HPDE6-E6E7 (cell line): ENCODE data around the gene EID2B.

Experiments
- DNase-seq: peaks from one replicate; pipeline ENCODE4 v3.0.0; 2011; ENCODE audit warnings: missing footprints; ENCODE audit errors: extremely low spot score

The EID2B gene, protein sequence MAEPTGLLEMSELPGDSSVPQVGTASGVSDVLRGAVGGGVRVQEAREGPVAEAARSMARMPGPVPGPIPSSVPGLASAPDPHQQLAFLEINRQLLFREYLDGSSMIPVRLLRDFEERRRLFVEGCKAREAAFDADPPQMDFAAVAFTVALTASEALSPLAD

DNA sequence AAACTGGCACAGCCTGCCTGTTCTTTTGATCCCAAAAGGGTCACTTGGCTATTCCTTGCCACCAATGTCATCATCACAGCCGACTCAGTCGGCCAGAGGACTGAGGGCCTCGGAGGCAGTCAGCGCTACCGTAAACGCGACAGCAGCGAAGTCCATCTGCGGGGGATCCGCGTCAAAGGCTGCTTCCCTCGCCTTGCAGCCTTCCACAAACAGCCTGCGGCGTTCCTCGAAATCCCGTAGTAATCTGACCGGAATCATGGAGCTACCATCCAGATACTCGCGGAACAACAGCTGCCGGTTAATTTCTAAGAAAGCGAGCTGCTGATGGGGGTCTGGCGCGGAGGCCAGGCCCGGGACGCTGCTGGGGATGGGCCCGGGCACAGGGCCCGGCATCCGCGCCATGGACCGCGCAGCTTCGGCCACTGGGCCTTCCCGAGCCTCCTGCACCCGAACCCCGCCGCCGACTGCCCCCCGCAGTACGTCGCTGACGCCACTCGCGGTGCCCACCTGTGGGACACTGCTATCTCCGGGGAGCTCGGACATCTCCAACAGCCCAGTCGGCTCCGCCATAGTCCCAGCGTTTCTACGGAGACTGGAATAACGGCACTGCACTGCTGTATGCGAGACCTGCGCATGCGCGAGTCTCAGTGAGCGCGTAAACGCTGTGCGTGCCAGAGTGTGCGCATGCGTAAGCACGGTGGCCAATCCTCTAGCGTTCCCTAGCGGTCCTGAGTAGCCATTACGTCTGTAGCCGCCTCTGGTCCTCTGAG, at the start of gene EID2B:
Gene EID2B (minus strand): TSS at position 620 of the 770 bp plus-strand sequence. CDS start 50 bp downstream, at position 570.
- DNase-seq, result peak; percentile 97

DNA sequence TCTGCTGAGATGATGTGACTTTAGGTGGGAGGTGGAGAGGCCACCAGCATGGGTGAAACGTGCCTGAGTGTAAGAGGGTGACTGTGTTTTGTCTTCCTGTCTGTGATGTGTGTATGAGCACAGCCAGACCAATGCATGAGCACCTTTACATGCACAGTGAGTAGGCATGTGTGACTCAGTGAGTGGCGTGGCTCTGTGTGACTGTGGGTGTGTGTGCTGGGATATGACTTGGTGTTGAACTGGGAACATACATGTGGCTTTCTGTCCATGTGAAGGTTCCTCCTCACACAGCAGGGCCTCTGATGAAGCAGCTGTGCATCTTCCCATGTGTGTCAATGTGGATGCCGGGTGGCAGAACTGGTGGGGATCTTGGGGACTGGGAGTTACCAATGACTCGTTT, 49.8 kb upstream of the EID2B start:
- DNase-seq, result no peak

DNA sequence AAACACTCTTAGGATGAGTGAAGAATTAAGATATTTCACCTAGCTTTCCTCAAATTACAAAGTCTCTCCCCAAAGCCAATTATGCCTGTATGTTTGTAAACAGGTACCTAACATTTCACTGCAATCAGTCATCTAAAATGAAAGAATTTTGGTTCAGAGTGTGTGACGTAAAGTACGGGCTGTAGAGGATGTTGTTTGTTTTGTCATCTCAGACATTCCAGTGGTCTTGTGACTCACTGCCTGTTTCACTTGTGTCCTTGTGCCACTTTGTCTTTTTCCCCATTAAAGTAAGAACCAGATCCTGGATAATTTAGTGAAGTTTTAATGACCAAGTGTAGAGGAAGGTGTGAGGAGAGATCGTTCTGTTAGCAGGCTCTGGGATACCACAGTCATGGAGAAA, 36.0 kb upstream of the EID2B start:
- DNase-seq, result no peak

DNA sequence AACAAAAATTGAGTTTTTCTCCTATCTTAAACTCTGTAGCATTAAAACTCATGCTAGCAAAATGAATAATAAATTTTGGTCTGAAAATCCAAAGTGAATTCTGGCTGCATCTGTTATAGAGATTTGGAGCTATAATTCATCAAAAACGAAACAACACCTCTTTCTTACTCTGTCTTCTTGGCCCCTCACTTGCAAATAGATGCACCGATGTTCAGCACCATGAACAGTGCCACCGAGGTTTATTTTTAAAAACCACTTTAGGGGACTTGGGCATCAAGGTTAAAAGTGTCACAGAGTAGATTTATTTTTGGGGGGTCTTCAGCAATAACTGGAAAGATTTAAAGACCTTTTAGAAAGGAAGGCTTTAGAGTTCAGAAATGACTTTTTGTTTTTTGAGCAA, 33.4 kb upstream of the EID2B start:
- DNase-seq, result no peak

DNA sequence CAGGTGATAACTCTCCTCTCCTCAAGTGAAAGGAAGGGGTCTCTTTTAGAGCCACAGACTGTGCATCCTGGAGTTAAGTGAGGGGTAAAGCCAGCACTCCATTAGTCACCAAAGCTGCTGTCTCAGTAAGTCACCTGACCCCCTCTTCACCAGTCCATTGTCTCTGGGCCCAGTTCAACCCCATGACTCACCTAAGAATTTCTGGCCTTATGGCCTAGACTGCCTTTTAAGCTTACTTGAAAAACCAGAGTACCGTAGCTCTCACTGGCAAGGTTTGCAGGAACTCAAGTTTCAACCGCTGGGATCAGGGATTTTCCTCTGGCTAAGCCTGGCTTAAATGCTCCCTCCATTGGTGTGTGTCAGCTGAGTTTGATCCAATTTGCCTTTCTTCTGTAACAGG, 30.8 kb upstream of the EID2B start:
- DNase-seq, result peak; percentile 60

DNA sequence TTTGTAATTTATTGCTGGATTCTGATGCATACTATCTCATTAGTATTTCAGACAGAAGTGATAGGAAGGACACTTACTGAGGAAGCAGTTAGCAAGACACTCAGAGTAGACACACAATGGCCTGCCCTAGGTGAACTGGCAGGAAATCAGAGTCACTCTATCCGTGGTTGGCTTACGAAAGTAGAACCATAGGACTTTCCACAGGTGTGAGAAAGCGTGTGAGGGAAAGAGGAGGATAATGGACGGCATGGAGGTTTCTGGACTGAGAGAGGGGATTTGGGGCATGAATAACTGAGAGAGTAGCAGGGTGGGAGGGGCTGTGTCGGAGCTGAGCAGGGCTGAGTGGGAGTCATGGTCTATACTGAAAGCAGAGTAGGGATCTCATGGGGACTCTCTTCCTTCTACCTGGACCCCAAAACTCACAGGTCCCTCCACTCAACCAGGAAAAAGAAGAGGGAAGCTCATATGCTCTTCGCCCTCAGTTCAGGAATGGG, 26.0 kb upstream of the EID2B start:
- DNase-seq, result no peak

DNA sequence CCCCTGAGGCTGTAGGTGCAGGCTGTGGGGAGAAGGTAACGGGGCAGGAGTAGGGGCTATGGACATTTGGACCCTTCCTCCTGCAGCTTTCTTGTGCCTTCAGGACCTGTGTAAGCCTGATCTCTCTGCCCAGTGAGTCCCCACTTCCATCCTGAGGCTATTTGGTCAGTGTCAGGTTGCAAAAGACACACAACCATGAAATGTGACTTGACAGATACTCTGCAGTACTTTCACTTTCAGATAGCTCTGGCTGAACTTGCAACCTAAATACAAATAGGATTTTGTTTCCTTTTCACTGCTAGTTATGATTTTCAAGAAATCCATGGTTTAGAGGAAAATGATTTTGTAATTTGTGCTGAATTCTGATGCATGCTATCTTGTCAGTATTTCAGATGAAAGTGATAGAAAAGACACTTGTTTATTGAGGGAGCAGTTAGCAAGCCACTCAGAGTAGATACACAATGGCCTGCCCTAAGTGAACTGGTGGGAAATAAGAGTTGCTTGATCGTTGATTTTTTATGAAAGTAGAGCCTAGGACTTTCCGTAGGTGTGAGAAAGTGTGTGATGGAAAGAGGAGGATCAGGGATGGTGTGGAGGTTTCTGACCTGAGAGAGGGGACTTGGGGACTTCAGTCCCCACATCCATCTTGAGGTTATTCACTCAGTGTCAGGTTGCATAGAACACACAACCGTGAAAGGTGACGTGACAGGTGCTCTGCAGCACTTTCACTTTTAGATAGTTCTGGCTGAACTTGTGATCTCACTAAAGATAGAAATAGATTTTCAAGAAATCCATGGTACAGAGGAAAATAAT, 25.4 kb upstream of the EID2B start:
- DNase-seq, result peak; percentile 23

DNA sequence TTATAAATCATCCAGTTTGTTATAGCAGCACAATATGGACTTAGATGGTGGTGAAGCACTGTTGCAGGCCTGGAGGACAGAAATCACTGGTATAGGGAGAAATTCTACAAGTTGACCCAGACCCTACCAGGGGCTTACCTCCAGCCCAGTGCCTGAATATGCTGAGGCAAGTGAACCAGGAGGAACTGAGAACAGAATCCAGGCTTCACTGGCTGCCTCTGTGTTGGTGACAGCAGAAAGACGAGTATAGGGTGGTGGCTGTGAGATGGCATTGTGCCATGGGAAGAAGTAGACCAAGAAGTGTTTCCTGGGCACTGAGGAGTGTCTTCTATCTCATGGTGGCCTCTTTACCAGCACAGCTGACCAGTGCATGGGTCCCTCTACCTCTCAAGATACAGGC, 23.2 kb upstream of the EID2B start:
- DNase-seq, result no peak

DNA sequence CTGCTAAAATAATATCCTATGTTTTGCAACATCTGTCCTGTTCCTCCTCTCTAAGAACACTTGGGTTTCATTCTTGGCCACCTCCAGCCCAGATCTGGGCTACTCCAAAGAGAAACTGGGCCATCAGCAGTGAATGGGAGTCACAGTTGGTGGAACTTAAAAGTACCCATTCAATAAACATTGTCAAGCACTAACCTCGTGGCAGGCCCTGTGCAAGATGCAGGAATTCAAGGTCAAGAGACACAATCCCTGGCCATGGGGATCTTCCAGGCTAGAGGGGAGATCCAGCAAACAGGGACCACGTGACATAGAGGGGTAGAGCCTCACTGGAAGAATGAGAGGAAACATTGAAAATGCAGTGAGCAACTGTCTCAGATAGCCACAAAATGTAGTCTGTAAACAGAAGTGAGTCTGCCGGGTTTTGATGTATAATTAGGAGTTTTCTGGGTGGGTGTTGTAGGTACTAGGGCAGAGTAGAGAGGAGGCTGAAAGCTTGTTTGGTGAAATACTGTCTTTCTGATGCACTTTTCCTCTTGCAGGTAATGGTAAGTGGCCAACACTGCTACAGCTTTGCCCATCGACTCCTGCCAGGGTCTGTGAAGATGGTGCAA, 22.2 kb upstream of the EID2B start:
- no peak for DNase-seq

DNA sequence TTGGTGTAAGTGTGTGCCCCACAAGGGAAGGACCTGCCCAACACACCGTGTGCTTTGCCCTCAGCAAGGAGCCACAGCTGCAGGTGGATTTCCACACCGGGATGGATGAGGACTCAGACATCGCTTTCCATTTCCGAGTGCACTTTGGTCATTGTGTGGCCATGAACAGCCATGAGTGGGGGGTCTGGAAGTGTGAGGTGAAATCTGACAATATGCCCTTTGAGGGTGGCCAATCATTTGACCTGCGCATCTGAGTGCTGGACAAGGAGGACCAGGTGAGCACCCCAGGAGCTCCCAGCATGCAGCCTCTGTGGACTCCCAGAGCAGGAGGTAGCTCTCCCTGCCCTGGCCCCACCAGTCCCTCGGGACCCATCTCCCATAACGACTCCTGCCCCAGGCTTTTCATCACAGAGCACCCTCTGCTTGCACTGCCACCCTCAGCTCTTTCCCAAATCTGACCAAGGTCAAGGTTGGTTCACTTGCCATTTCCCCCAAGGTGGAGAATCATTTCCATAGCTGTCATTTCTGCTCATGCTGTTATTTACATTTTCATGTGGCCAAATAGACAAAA, 20.5 kb upstream of the EID2B start:
- no peak for DNase-seq

DNA sequence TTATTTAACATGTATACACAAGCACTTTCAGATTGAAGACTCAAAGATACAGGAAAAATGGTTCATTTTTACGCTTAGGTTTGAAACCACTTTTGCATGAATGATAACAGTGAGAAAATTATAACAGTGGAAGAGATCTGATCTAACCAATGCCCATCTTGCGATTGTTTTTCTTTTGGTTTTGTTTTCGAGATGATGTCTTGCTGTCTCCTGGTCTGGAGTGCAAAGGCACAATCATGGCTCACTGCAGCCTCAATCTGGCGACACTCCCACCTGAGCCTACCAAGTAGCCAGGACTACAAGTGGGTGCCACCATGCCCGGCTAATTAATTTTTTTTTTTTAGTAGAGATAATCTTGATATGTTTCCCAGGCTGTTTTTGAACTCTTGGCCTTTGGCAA, 17.5 kb upstream of the EID2B start:
- DNase-seq, result no peak

DNA sequence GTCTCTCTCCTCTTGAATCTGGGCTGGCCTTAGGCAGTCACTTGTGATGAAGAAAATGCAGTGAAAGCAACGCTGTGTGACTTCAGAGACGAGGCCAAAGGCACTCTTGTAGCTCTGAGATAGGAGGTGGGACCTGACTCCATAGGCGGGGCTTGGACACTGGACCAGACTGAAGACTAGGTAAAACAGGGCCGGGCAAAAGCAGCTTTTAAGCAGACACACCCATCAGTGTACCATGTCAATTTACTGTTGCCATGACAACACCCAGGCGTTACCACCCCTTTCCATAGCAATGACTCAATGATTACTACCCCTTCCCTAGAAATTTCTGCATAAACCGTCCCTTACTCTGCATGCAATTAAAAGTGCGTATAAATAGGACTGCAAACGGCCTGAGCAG, 13.9 kb upstream of the EID2B start:
- DNase-seq, result no peak

DNA sequence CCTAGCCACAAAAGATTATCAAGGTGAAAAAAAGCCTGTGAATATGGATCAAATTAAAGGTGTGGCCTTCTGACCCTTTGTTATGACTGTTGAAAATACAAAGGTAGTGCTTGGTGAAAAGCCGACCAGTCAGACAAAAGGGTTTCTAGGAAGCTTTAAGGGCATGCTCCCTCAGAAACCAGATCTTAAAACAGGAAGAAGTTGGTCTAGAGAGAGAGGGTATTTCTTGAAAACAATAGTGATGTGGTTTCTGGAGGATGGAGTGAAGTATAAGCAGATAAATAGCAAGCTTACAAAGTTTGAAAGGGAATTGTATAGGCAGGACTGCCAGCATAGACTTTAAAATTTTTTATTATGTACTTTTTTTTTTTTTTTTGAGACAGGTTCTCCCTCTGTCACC, 12.3 kb upstream of the EID2B start:
- DNase-seq, result no peak

DNA sequence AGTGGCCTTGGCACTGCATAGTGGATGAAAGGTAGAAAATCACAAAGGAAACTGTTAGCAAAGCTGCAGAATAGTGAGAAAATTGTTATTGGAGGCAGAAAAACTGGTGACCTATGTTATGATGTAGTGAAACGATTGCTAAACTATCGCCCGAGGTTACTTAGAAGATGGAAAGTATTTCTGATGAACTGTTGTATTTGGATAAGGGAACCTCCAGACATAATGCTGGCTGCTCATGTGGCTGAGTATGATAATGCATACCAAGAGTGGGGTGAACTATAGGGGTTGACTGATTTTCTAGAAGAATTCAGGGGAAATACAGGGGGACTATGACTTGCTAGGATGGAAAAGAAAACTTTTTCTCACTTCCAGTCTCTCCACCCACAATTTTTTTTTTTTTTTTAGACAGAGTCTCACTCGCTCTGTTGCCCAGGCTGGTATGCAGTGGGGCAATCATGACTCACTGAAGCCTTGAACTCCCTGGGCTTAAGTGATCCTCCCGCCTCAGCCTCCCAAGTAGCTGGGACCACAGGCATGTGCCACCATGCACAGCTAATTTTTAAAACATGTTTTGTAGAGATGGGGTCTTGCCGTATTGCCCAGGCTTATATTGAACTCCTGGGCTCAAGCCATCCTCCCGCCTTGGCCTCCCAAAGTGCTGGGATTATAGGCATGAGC, 11.7 kb upstream of the EID2B start:
- no peak for DNase-seq

DNA sequence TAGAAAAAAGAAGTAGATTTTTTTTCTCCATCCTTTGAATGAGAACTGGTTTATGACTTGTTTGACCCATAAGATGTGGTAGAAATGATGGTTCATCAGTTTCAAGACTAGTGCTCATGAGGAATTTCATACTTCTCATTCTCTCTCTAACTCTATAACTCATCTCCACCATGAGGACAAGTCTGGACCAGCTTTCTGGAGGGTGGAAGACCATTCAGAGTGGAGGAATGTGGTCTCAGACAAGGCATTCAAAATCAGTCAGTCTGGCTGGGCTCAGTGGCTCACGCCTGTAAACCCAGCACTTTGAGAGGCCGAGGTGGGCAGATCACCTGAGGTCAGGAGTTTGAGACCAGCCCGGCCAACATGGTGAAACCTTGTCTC, 10.8 kb upstream of the EID2B start:
- DNase-seq, result peak; percentile 35

DNA sequence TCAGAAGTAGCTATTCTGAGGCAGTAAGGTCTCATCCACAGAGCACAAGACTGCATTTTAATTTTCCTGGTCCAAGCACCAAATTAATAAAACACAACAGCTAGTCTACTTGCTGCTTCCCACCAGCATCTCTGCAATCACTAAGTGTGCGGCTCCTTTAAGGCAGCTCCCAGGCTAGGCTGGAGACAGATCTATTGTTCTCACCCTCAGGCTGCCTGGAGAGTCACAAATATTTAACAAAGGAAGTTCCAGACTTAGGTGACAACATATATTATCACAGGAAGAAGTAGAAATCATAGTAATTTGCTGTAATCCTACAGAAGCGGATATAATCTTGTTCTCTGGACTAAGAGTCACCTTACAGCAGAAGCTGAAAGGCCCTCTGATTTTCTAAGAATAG, 9.6 kb upstream of the EID2B start:
- no peak for DNase-seq

DNA sequence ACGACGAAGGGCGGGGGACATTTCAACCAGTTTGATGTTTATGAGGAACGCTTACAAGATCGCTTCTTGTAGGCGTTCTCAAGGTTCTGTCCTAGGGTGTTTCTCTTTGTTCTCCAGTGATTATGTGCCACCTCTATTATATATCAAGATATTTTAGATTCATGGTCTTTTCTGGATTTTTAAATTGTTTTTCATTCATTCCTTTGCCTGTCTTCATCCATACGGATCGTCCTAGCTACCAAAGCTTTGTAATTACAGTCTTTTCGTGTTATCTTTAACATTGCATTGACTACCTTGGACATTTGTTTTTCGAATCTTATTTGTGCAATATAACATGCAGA, 7.7 kb upstream of the EID2B start:
- no peak for DNase-seq

DNA sequence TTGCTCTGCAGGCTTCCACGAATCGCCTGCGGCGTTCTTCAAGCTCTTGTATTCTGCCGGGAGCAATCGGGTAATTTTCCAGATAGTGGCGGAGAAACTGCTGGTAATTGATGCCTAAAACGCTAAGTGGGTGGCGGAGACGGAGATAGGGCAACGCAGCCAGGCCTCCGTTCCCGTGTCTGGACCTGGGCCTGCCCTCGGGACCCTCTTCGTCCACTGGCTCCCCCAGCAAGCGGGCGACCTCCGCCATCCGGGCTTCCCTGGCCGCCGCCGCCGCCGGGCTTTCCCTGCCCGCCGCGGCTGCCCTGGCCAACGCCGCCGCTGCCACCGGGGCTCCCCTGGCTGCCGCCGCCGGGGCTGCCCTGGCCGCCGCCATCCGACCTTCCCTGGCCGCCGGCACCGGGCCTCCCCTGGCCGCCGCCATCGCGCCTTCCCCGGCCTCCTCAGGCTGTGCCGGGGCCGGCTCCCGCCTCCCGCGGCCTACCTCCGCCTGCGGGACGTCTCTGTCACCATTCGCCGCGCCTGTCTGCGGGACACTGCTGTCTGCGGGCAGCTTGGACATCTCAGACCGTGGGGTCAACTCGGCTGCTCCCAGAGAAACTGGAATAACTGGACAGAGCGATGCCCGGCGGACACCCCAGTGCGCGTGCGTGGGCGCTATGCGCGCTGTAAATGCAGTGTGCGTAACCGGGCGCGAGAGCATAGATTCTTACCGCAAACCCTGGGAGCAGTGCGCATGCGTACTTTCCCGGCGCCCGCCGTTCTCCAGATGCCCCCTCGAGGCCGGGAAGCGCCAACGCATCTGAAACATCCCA, 7.1 kb upstream of the EID2B start, which contains the start of gene EID2:
Gene EID2 (minus strand): TSS at position 644 of the 815 bp plus-strand sequence. CDS start 82 bp downstream, at position 562.
- DNase-seq, result peak; percentile 91

DNA sequence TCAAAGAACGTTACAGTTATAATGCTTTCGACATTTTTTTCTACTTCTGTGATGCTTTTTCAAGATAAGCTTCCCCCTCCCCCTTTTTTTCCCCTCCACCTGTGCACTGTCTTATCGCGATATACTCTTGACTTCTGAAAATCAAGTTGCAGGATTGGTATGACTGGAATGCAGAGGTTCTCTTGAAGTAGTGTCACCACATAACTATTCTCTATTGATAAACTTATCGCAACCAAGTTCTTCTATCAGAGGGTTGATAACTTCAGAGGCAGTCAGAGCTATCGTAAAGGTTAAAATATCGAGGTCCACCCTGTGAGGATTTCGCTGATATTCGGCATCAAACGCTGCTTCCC, 6.5 kb upstream of the EID2B start:
- no peak for DNase-seq

DNA sequence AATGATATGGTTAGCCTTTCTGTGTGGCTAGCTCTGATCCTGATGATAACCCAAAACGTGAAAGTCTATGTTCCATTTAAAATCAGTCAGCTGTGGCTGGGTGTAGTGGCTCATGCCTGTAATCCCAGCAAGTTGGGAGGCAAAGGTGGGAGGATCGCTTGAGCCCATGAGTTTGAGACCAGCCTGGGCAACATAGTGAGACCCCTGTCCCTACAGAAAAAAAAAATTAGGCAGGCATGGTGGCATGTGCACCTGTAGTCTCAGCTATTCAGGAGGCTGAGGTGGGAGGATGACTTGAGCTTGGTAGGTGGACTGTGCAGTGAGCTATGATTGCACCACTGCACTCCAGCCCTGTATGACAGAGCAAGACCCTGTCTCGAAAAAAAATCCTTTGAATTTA, 1.1 kb upstream of the EID2B start:
- DNase-seq, result no peak
